GM18505 (cell line): Measurements from ENCODE around the gene SECTM1.

ENCODE experiments used
- ATAC-seq: cut with Tn5 transposase; IDR thresholded peaks from one replicate; pipeline ENCODE4 v1.9.1; 2021; ENCODE audit not compliant: unreplicated experiment
- POLR2A ChIP-seq: IDR thresholded peaks from 4 replicates; pipeline ENCODE4 v1.6.1; 2011; ENCODE audit warnings: borderline replicate concordance; ENCODE audit not compliant: insufficient read depth, insufficient read length; ENCODE audit errors: extremely low read depth

Gene SECTM1

GRCh38 chr17:82321947-82322466 lies 11.6 kb downstream of the SECTM1 start:
- TF ChIP-seq POLR2A, result no peak
- no peak for ATAC-seq

- no peak for ATAC-seq
- TF ChIP-seq POLR2A, result no peak
Measured at GRCh38 chr17:82320956-82321927, 12.3 kb downstream of the SECTM1 start.

GRCh38 chr17:82320140-82320840 lies 13.3 kb downstream of the SECTM1 start:
- ATAC-seq, result no peak
- TF ChIP-seq POLR2A, result no peak

- no peak for ATAC-seq
- no peak for TF ChIP-seq POLR2A
Measured at GRCh38 chr17:82319619-82320062, 13.9 kb downstream of the SECTM1 start.

GRCh38 chr17:82318772-82319606 lies 14.6 kb downstream of the SECTM1 start:
- TF ChIP-seq POLR2A, result no peak
- ATAC-seq, result no peak

GRCh38 chr17:82318169-82318498 lies 15.4 kb downstream of the SECTM1 start:
- TF ChIP-seq POLR2A, result no peak
- ATAC-seq, result no peak

GRCh38 chr17:82317394-82318168 lies 16.0 kb downstream of the SECTM1 start, which contains the start of gene CD7:
Gene CD7 (minus strand): TSS chr17:82317608. CDS start chr17:82317495, 113 bp downstream.
- no peak for TF ChIP-seq POLR2A

GRCh38 chr17:82316651-82317393 lies 16.7 kb downstream of the SECTM1 start:
- TF ChIP-seq POLR2A, result no peak
- no peak for ATAC-seq

More at GRCh38 chr17:82317394-82318168, 16.0 kb downstream of the SECTM1 start, which contains the start of gene CD7:
- ATAC-seq, result no peak

GRCh38 chr17:82315703-82316358 lies 17.7 kb downstream of the SECTM1 start:
- no peak for ATAC-seq
- TF ChIP-seq POLR2A, result no peak

GRCh38 chr17:82314727-82315605 lies 18.6 kb downstream of the SECTM1 start:
- ATAC-seq, result no peak
- TF ChIP-seq POLR2A, result no peak
